Retinal pigment epithelial cell (primary cell): ENCODE data around the gene PSMD5.
"Not testable (repeated sequence)": the region's sequence is repeated elsewhere in the genome, so short reads cannot be mapped to it uniquely, and the experiment has no call there.

ENCODE experiments used
- DNase-seq: peaks from one replicate; pipeline ENCODE4 v3.0.0-alpha.2; 2010; ENCODE audit warnings: low read depth
- H3K4me3 ChIP-seq: 2 replicates; pipeline ENCODE4 v1.5.1; 2011; ENCODE audit warnings: mild to moderate bottlenecking, low read length, control low read depth, moderate library complexity
- CTCF ChIP-seq: conservative IDR thresholded peaks from 2 replicates; pipeline ENCODE4 v1.5.1; 2011; ENCODE audit warnings: low read depth, low read length, control low read depth, inconsistent platforms

Gene PSMD5

GRCh38 chr9:120815075-120815474 lies 27.6 kb downstream of the PSMD5 start:
- no peak for TF ChIP-seq CTCF
- DNase-seq = no peak
- H3K4me3 ChIP-seq = no peak overlapping the region

- H3K4me3 ChIP-seq = no peak overlapping the region
- no peak for TF ChIP-seq CTCF
- no peak for DNase-seq
Measured at GRCh38 chr9:120808931-120809330, 33.8 kb downstream of the PSMD5 start.

- TF ChIP-seq CTCF = no peak
- no peak for DNase-seq
- H3K4me3 ChIP-seq = no peak overlapping the region
Measured at GRCh38 chr9:120807607-120808379, 34.9 kb downstream of the PSMD5 start.

GRCh38 chr9:120804784-120805363 lies 37.8 kb downstream of the PSMD5 start:
- H3K4me3 ChIP-seq, DNase-seq: not testable (repeated sequence)

- TF ChIP-seq CTCF = no peak
- no peak for DNase-seq
- no peak overlapping the region for H3K4me3 ChIP-seq
Measured at GRCh38 chr9:120801441-120801840, 41.3 kb downstream of the PSMD5 start.

- peak within 1 kb of the TSS; percentile 66 for H3K4me3 ChIP-seq
- TF ChIP-seq CTCF = no peak
Measured at GRCh38 chr9:120792898-120793765, 49.6 kb downstream of the PSMD5 start, which contains the start of gene FBXW2. Gene FBXW2 (minus strand): TSS chr9:120793416. CDS start chr9:120788258, 5,158 bp downstream.

GRCh38 chr9:120791161-120791560 lies 51.6 kb downstream of the PSMD5 start:
- no peak overlapping the region for H3K4me3 ChIP-seq
- DNase-seq = no peak
- no peak for TF ChIP-seq CTCF

More at GRCh38 chr9:120792898-120793765, 49.6 kb downstream of the PSMD5 start, which contains the start of gene FBXW2:
- peak; percentile 66 for DNase-seq
